GM18502 (cell line): ENCODE data around the gene DHRSX.
"Not testable (repeated sequence)": the region's sequence is repeated elsewhere in the genome, so short reads cannot be mapped to it uniquely, and the experiment has no call there.

Source experiments
- ATAC-seq: cut with Tn5 transposase; IDR thresholded peaks from one replicate; pipeline ENCODE4 v1.9.1; 2021; ENCODE audit warnings: mild to moderate bottlenecking; ENCODE audit not compliant: unreplicated experiment, poor library complexity

Gene DHRSX

DNA sequence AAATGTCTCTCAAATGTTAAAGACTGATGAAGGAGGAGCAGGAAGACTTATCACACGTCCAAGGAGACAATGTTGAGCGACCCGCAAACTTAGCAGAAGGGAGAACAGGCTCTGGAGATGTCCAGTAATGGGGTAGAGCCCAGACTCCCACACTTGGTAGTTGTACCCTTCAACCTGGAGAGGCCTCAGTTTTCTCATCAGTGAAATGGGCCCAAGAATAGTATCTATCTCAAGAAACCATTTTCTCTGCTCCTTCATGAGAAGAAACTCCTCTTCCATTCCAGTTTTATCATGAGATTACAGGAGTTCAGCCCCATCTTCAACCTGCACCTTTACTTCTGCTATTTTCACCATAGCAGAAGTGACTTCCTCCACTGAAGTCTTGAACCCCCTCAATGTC is 169.9 kb downstream of the DHRSX start:
- ATAC-seq: no peak

DNA sequence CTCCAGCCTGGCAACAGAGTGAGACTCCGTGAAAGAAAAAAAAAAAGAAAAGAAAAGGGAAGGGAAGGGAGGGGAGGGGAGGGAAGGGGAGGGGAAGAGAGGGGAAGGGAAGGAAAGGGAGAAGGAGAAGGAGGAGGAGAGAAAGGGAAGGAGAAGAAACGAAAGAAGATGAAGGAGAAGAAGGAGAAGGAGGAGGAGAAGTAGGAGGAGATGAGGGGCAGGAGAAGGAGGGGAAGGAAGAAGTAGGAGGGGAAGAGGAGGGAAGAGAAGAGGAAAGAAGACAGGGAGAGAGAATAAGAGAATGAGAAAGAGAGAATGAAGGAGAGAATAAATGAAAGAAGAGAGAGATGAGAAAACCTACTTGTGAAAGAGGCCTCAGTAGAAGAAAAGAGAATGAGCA is 170.3 kb downstream of the DHRSX start:
- no peak for ATAC-seq

DNA sequence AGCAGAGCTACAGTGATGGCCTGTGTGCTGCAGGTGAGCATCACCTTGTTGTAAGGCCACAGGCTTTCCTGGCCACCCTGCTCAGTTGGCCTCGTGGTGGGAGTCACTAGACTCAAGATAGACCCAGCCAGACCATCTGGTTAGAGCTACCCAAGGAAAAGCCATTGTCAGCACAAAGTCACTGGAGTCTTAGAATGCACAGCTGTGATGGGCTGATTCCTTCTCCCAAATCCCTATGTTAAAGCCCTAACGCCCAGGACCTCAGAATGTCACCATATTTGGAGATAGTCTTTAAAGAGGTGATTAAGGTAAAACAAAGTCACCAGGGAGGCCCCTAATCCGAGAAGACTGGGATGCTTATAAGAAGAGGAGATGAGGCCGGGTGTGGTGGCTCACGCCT is 173.4 kb downstream of the DHRSX start:
- no peak for ATAC-seq

DNA sequence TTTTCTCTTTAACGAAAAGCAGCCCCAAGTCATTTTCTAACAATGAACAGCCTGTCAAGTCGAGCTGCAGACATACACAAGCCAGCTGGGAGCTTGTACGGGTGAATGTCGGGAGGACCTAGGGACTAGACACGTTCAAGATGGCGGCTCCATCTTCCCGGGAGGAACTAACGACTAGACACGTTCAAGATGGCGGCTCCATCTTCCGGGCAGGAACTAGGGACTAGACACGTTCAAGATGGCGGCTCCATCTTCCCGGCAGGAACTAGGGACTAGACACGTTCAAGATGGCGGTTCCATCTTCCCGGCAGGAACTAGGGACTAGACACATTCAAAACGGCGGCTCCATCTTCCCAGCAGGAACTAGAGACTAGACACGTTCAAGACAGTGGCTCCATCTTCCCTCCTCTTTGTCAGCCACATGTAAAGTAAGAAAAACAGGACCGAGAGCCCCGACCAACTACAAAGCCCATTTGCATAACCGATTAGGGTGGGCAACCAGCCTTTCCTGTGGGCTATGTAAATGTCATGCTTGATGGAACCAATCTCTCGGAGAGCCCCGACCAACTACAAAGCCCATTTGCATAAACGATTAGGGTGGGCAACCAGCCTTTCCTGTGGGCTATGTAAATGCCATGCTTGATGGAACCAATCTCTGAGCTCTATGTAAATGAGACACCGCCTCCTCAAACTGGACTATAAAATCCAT is 175.5 kb downstream of the DHRSX start:
- no peak for ATAC-seq

DNA sequence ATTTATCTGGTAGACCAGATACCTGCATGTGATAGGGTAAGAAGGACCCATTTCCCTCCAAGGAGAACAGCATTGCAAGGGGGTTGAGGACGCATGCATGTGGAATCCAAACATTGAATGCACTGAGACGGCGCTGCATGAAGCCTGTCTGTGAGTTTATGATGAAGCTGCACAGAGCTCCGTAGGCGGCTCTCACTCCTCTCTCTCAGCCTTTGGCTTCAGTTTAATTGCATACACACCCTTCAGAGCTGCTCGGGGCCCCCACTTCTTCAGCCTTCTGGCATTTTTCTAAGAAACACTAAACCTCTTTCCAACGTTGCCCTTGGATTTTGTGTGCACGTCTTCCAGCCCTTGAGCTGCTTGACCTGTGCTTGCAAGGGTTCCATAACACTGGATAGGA is 176.6 kb downstream of the DHRSX start:
- no peak for ATAC-seq

DNA sequence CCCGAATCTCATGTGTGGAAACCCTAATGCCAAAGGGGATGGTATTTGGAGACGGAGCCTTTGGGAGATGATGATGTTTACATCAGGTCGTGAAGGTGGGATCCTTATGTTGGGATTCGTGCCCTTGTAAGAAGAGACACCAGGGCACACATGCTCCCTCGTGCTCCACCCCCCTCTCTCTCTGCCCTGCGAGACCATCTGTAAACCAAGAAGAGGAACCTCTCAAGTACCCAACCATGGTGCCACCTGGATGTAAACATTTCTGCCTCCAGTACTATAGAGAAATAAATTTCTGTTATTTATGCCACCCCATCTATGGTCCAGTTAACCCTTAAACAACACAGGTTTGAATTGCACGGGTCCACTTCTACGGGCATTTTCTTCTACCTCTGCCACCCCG is 179.4 kb downstream of the DHRSX start:
- ATAC-seq: no peak

DNA sequence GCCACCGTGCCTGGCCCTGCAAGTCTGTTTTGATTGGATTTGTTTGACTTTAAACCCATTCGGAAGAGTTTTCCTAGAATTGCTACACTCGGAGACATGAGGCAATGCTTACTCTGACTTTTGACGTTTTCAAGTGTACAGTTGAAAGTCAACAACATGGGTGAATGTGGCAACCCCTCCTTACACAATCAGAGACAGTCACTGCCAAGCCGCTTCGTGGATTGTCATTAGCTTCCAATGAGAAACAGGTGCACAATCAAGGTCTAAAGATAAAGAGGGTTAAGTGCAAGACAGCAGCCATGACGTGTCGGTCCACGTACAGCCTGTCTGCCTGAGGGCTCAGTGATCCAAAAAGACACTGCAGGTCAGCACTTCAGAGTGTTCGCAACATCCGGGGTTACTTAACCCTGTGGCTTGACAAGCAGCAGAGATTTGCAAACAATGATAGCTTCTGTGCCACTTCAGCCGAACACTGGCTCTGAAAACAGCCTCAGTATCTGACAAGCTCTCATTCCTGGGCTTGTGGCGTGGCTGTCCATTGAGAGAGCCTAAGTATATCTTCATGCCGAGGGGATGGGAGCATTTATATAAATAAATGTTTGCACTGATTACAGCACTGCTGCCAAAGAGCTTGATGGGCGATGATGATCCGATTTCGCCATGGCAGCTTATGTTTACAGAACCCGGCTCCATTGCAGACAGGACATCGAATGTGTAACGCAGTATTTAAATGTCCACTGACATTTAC is 180.0 kb downstream of the DHRSX start:
- no peak for ATAC-seq

DNA sequence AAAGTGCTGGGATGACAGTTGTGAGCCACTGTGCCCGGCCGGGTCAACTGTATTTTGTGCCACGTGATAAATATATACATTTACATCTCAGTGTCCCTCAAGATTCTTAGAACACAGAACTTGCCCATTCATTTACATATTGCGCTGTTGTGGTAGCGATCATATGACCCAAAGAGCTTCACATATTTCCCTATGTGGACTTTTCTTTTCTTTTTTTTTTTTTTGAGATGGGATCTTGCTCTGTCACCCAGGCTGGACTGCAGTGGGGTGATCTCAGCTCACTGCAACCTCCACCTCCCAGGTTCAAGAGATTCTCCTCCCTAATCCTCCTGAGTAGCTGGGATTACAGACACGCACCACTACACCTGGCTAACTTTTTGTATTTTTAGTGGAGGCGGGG is 180.7 kb downstream of the DHRSX start:
- ATAC-seq: no peak

DNA sequence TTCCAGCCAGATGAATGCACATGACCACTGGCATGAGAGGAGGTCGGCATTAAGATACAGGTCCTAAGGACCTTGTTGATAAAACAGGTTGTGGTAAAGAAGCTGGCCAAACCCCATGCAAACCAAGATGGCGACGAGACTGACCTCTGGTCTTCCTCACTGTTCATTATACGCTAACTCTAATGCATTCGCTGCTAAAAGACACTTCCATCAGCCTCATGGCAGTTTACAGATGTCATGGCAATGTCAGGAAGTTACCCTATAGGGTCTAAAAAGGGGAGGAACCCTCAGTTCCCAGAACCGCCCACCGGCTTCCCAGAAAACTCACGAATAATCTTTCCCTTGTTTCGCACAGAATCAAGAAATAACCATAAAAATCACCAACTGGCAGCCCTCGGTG is 182.4 kb downstream of the DHRSX start:
- ATAC-seq: no peak

DNA sequence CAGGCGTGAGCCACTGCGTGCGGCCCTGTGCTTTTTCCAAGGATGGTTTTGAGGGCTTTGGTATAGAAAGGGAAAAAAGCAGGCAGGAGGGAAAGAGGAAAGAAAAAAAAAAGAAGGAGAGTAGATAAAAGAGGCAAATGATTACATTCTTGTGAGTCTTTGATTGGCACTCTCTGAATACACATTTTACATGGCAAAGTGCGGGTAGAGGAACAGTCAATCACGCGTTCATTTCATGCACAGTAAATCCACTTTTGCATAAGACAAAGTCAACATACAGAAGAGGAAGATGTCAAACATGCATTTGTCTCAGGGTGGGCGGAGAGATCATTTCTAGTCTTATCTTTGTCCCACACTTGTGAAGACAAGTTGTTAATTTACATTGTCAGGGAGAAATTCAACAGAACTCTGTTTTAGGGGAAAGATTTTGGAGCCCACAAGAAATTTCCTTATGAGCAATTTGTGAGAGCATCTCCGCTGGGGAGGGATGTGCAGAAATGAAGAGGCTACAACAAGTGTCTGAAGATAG is 183.2 kb downstream of the DHRSX start:
- ATAC-seq: no peak

DNA sequence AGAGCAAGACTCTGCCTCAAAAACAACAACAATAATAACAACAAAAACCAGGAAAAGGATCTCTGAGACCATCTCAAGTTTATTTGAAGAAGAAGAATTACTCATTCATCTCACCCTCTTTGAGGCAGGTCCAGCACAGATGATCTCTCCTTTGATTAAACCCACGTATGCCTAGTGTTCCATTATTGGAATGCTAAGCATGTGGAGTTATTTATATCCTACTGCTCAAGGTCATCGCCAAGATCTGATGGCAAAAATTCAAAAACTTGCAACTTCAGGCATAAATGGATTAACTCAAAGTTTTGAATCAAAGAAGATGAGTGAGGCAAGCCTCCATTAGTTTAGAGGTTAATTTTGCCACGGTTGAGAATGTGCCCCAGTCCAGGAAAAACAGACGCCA is 184.2 kb downstream of the DHRSX start:
- no peak for ATAC-seq

DNA sequence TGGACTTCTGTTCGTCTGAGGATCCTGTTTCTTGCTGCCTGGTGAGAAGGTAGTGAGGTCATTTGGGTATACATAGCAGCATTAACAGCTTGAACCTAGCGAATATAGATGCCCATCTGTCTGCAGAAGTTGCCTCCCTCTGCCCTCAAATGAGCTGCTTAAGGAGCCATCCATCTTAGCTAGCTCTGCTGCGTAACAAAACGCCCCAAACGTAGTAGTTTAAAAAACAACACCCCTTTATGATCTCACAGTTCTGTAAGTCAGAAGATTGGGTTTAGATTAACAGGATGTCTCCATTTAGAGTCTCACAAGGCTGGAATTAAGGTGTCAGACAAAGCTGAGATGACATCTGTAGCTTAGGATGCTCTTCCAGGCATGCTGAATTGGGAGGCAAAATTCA is 185.3 kb downstream of the DHRSX start:
- no peak for ATAC-seq

DNA sequence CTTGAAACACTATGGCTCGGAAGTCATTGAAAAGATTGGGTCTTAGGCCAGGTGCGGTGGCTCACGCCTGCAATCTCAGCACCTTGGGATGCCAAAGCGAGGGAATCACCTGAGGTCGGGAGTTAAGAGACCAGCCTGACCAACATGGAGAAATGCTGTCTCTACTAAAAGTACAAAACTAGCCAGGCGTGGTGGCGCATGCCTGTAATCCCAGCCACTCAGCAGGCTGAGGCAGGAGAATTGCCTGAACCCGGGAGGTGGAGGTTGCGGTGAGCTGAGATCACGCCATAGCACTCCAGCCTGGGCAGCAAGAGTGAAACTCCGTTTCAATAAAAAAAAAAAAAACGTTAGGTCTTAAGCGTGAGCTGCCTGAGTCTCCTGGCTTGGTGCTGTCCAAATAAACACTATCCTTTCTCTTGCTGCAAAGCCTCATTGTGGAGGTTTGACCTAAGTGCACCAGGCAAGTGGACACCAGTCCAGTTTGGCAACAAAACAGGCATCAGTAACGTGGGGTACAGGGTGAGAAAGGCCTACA is 185.9 kb downstream of the DHRSX start:
- no peak for ATAC-seq

DNA sequence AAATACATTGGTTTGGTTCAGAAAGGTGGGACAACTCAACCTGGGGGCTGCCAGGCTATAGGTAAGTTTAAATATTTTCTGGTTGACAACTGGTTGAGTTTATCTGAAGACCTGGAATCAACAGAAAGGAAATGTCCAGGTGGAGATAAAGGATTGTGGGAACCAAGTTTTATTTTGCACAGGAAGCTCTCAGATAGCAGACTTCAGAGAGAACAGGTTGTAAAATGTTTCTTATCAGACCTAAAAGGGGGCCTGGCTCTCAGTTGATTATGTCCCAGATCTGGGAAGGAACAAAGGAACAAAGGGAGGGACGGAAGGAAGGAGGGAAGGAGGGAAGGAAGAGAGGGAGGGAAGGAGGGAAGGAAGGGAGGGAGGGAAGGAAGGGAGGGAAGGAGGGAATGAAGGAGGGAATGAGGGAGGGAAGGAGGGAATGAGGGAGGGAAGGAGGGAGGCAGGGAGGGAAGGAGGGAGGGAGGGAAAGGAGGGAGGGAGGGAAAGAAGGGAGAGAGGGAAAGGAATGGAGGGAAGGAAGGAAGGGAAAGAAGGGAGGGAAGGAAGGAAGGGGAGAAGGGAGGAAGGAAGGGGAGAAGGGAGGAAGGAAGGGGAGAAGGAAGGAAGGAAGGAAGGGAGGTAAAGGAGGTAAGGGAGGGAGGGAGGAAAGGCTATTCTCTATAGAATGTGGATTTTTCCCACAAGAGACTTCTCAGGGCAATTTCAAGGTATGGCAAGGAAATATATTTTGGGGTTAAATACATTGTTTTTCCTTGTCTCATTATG is 186.7 kb downstream of the DHRSX start:
- ATAC-seq: no peak

DNA sequence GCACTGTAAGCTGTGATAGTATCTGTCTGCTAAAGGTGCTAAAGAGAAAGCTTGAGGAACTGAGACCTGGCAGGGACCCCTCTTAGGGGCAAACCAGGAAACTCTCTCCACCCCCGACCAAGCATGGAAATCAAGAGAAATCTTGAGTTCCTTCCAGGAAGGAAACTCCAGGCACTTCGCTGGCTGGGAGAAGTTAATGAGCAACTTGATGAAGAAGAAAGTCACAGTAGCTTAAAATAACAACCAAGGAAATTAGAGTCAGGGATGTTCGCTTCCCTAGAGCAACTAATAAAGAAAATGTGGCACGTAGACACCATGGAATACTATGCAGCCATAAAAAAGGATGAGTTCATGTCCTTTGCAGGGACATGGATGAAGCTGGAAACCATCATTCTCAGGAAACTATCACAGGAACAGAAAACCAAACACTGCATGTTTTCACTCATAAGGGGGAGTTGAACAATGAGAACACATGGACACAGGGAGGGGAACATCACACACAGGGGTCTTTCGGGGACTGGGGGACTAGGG is 188.7 kb downstream of the DHRSX start:
- ATAC-seq: not testable (repeated sequence)

DNA sequence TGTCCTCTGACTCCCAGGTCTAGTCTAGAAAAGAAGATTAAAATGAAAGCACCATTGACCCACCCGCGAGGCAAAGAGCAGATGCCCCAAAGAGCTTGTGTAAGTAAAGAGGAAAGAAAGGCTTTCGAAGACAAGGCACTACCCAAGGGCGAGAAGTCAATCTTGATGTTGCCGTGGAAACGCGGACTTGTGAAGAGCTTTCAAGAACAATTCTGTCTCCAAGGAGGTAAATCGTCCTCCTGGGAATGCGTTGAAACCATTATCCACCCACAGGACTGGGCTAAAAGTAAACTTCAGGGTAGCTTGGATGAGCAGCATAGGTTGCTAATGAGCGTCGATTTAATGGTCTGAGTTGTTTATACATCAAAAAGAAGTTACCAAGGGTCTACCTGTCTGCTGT is 189.3 kb downstream of the DHRSX start:
- ATAC-seq: no peak

DNA sequence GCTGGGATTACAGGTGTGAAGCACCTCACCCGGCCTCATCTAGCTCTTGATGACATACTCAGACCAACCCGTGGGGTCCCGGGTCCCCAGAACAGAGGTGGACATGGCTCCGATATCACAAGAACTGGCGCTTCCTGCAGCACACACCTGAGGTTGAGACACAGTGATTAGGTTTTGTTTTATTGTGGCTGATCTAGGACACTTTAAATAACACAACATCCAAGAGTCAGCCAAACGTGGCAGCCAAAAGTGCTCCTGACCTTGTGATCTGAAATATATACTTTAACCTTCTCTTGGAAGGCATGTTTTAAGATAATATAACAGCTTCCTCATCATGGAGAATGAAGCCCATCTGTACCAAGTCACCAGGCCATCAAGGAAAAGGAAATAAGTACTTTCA is 198.9 kb downstream of the DHRSX start:
- ATAC-seq: no peak

DNA sequence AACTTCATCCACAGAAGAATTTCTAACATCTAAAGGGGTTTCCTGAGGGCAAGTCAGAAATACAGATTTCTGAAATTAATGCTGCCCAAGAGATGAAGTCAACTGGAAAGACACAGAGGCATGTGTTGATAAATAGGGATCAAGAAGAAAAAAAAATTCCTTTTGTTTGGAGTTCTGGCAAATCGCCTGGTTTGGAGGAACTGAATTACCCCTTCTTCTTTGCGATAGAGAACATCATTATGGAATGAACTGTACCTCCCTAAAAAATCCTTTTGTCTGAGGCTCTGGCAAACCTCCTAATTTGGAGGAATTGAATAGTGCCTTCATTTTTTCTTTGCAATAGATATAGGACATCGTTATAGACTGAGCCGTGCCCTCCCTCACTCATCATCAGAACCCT is 200.9 kb downstream of the DHRSX start:
- ATAC-seq: no peak

DNA sequence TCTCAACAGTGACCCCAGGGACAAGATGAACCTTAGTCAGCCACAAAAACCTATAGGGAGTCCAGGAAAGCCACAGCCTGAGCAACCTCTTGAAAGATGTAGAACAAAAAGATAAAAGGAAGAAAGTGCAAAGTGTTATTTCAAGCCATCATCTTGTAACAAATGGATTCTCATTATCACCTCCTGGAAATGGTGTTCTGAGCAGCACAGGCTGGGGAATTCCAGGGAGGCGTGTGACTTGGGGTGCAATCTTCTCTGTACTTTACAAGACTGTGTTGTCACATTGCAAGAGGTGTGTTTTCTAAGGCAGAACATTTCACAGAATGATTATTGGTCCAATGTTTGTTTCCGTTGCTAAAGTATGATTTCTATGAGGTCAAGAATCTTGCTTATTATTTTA is 214.0 kb downstream of the DHRSX start:
- ATAC-seq: no peak

DNA sequence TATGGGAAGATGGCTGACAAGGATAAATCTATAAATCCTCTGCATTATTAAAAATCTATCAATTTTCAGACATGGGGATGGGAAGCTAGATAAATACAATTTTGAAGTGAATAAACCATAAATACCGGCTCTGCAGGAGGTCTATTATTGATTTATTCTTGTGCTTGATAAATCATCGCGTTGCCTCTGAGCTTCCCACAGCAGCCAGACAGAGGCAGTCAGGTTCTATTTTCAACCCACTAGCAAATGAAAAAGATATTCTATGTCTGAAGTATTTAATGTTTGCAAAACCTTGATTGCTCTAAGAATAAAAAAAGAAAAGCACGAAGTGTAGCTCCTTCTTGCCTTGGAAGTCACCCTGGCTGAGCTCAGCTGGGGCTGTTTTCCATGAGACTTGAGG is 216.2 kb downstream of the DHRSX start:
- no peak for ATAC-seq

DNA sequence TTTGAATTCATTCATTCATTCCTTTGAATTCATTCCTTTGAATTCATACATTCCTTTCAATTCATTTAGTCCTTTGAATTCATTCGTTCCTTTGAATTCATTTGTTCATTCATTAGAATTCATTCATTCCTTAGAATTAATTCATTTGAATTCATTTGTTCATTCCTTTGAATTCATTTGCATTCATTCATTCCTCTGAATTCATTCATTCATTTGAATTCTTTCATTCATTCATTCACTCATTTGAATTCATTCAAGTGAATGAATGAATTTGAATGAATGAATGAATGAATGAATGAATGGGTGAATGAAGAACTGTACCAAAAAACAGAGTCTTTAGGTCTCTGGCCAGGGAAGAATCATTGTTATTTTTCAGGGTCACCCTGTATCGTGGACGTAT is 216.6 kb downstream of the DHRSX start:
- ATAC-seq: no peak
